HFFc6 (cell line): Measurements from ENCODE around the gene UBXN11. TPM values are rescaled to one million over a fixed set of nuclear protein-coding genes. Genes with fewer than 3 reads are reported as not detected.
"Not testable (repeated sequence)": the region's sequence is repeated elsewhere in the genome, so short reads cannot be mapped to it uniquely, and the experiment has no call there.

Experiments
- DNase-seq: peaks from one replicate; pipeline ENCODE4 v3.0.0-alpha.2; 2018
- H3K27ac Mint-ChIP-seq: 2 replicates; pipeline ENCODE4 v1.8.0; 2020; ENCODE audit warnings: mild to moderate bottlenecking, mixed read lengths
- H3K27me3 Mint-ChIP-seq: 2 replicates; pipeline ENCODE4 v1.8.0; 2021; ENCODE audit warnings: mild to moderate bottlenecking, moderate library complexity, mixed read lengths; ENCODE audit not compliant: insufficient read depth
- H3K36me3 Mint-ChIP-seq: 2 replicates; pipeline ENCODE4 v1.8.0; 2021; ENCODE audit warnings: low read depth, mixed read lengths
- H3K4me1 Mint-ChIP-seq: 2 replicates; pipeline ENCODE4 v1.8.0; 2020; ENCODE audit warnings: low read depth, mixed read lengths
- H3K4me3 Mint-ChIP-seq: 2 replicates; pipeline ENCODE4 v1.8.0; 2020; ENCODE audit warnings: mild to moderate bottlenecking, moderate library complexity, mixed read lengths
- H3K9me3 Mint-ChIP-seq: 2 replicates; pipeline ENCODE4 v1.8.0; 2020; ENCODE audit warnings: mild to moderate bottlenecking, mixed read lengths
- total RNA-seq, 6 experiments: library from RNA; stranded (reverse); fragmentation: NEBNext Ultra II Directional; extraction: Animal tissue kit (Norgen Biotek cat#: 25700); gene quantifications; 2 replicates in 1 of 6; 3 replicates in 5 of 6; pipeline ENCODE4 v1.2.3, GENCODE V29; 2021
- TF ChIP-seq, protein P1 (sequence below): fragments of 200-600 bp; sonication (generic); IDR thresholded peaks from 2 replicates; pipeline ENCODE4 v1.5.0; 2021; ENCODE audit warnings: antibody characterized with exemption, mild to moderate bottlenecking

UBXN11 gene
- total RNA-seq, 6 experiments from 2014 or later: 9.5 to 11.9 (median 10.5) TPM

DNA sequence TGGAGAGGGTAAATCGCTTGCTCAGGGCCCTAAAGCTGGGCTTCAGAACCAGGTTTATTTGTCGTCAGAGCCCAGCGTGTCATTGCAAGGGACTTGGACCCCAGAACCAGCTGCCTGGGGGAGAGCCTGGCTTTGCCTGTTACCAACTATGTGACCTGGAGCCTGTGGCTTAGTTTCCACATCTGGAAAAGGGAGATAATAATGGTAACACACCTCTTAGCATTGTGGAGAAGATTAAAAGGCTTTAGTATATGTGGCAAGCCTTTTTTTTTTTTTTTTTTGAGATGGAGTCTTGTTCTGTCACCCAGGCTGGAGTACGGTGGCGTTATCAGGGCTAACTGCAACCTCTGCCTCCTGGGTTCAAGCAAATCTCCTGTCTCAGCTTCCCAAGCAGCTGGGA is 23.8 kb upstream of the UBXN11 start:
- TF ChIP-seq, protein P1, sequence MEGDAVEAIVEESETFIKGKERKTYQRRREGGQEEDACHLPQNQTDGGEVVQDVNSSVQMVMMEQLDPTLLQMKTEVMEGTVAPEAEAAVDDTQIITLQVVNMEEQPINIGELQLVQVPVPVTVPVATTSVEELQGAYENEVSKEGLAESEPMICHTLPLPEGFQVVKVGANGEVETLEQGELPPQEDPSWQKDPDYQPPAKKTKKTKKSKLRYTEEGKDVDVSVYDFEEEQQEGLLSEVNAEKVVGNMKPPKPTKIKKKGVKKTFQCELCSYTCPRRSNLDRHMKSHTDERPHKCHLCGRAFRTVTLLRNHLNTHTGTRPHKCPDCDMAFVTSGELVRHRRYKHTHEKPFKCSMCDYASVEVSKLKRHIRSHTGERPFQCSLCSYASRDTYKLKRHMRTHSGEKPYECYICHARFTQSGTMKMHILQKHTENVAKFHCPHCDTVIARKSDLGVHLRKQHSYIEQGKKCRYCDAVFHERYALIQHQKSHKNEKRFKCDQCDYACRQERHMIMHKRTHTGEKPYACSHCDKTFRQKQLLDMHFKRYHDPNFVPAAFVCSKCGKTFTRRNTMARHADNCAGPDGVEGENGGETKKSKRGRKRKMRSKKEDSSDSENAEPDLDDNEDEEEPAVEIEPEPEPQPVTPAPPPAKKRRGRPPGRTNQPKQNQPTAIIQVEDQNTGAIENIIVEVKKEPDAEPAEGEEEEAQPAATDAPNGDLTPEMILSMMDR: no peak
- Mint-ChIP-seq H3K4me3 (no peak overlapping the region), H3K27ac (no peak overlapping the region), H3K27me3 (peaks cover under 1% of the 10 kb centered on the region), H3K9me3 (no peaks in the 10 kb centered on the region), H3K4me1 (peaks cover 9% of the 10 kb centered on the region), H3K36me3 (no peaks in the 10 kb centered on the region)
- no peak for DNase-seq

- H3K27ac Mint-ChIP-seq, H3K4me1 Mint-ChIP-seq, H3K4me3 Mint-ChIP-seq, H3K36me3 Mint-ChIP-seq, H3K27me3 Mint-ChIP-seq, H3K9me3 Mint-ChIP-seq, DNase-seq: not testable (repeated sequence)
Measured at GRCh38 chr1:26329380-26329779, 22.9 kb upstream of the UBXN11 start.

GRCh38 chr1:26328597-26328996 is 22.2 kb upstream of the UBXN11 start:
- Mint-ChIP-seq H3K4me3 (no peak overlapping the region), H3K9me3 (no peaks in the 10 kb centered on the region), H3K36me3 (no peaks in the 10 kb centered on the region), H3K27me3 (peaks cover 5% of the 10 kb centered on the region), H3K27ac (no peak overlapping the region), H3K4me1 (peaks cover 9% of the 10 kb centered on the region)
- no peak for DNase-seq
- TF ChIP-seq, protein P1: no peak

DNA sequence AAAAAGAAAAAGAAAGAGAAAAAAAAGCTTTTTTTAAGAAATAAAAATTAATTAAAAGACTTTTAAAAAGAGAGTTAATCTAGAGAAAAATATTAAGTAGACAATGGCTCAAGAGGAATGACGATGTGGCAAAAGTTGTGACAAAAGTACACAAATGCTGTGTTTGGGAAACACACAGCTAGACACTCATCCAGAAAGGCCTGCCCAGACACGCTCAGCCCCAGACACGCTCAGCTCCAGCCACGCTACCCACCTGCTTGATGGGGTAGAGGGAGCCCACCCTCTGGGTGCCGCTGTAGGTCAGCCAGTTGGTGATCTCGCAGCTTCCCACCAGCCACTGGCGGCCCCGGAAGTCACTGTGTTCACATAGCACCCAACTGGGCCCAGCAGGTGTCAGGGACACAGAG is 21.5 kb upstream of the UBXN11 start:
- no peak for DNase-seq
- Mint-ChIP-seq H3K27me3 (peaks cover 7% of the 10 kb centered on the region), H3K4me1 (peaks cover 9% of the 10 kb centered on the region), H3K27ac (no peak overlapping the region), H3K4me3 (no peak overlapping the region), H3K9me3 (no peaks in the 10 kb centered on the region), H3K36me3 (no peaks in the 10 kb centered on the region)
- TF ChIP-seq, protein P1: no peak

GRCh38 chr1:26324550-26324949 is 18.1 kb upstream of the UBXN11 start:
- H3K27me3 Mint-ChIP-seq: peaks cover 7% of the 10 kb centered on the region; the same call in 1 of the 2 replicates
- H3K36me3 Mint-ChIP-seq: no peaks in the 10 kb centered on the region
- no peak overlapping the region for H3K4me3 Mint-ChIP-seq
- H3K4me1 Mint-ChIP-seq: peaks cover 8% of the 10 kb centered on the region
- no peaks in the 10 kb centered on the region for H3K9me3 Mint-ChIP-seq
- TF ChIP-seq, protein P1: no peak
- no peak for DNase-seq
- no peak overlapping the region for H3K27ac Mint-ChIP-seq

- Mint-ChIP-seq H3K27ac (no peak overlapping the region), H3K27me3 (peaks cover 7% of the 10 kb centered on the region; the same call in 1 of the 2 replicates), H3K4me3 (no peak overlapping the region), H3K4me1 (peaks cover 8% of the 10 kb centered on the region), H3K9me3 (no peaks in the 10 kb centered on the region), H3K36me3 (no peaks in the 10 kb centered on the region)
- DNase-seq: no peak
- TF ChIP-seq, protein P1: no peak
Measured at GRCh38 chr1:26323382-26323781, 16.9 kb upstream of the UBXN11 start.
